ENCODE measurements around the gene ASCC2.

Gene ASCC2

GRCh38 chr22:29753808-29754657 lies 84.0 kb downstream of the ASCC2 start:
- DNase-seq: no peak

GRCh38 chr22:29751669-29752068 lies 86.4 kb downstream of the ASCC2 start:
- DNase-seq: no peak

- DNase-seq: peak; percentile 47
Measured at GRCh38 chr22:29750559-29751538, 87.2 kb downstream of the ASCC2 start.

GRCh38 chr22:29750029-29750428 lies 88.0 kb downstream of the ASCC2 start:
- no peak for DNase-seq

- no peak for DNase-seq
Measured at GRCh38 chr22:29748248-29748893, 89.7 kb downstream of the ASCC2 start.

GRCh38 chr22:29747832-29748231 lies 90.2 kb downstream of the ASCC2 start:
- DNase-seq: no peak

GRCh38 chr22:29744902-29745301 lies 93.2 kb downstream of the ASCC2 start:
- no peak for DNase-seq

GRCh38 chr22:29742326-29742725 lies 95.7 kb downstream of the ASCC2 start:
- DNase-seq: no peak

GRCh38 chr22:29741926-29742325 lies 96.1 kb downstream of the ASCC2 start:
- DNase-seq: no peak

- DNase-seq: no peak
Measured at GRCh38 chr22:29740216-29740615, 97.9 kb downstream of the ASCC2 start.

- DNase-seq: no peak
Measured at GRCh38 chr22:29739346-29739875, 98.7 kb downstream of the ASCC2 start.
